IPS-15b (cell line): ENCODE data around the gene KIF3B.
A peak's percentile ranks its signal among the peaks of the same experiment; 100 is the strongest.
"Not testable (repeated sequence)": the region's sequence is repeated elsewhere in the genome, so short reads cannot be mapped to it uniquely, and the experiment has no call there.

ENCODE experiments used
- H3K27me3 ChIP-seq: one replicate; pipeline ENCODE4 v1.6.1; 2013; ENCODE audit warnings: low read length; ENCODE audit not compliant: control insufficient read depth, insufficient read depth
- H3K36me3 ChIP-seq: one replicate; pipeline ENCODE4 v1.6.1; 2013; ENCODE audit warnings: low read length; ENCODE audit not compliant: control insufficient read depth, insufficient read depth
- H3K4me1 ChIP-seq: one replicate; pipeline ENCODE4 v1.6.1; 2013; ENCODE audit warnings: mild to moderate bottlenecking, low read length; ENCODE audit not compliant: control insufficient read depth, insufficient read depth
- H3K4me3 ChIP-seq: one replicate; pipeline ENCODE4 v1.5.1; 2013; ENCODE audit warnings: low read depth, low read length
- H3K9ac ChIP-seq: one replicate; pipeline ENCODE4 v1.6.1; 2013; ENCODE audit warnings: low read depth, mild to moderate bottlenecking, low read length
- H3K9me3 ChIP-seq: one replicate; pipeline ENCODE4 v1.6.1; 2013; ENCODE audit warnings: mild to moderate bottlenecking, low read length; ENCODE audit not compliant: control insufficient read depth, insufficient read depth

The KIF3B gene

GRCh38 chr20:32355417-32355841 is 78.0 kb downstream of the KIF3B start:
- no peak overlapping the region for H3K4me3 ChIP-seq
- H3K9me3 ChIP-seq, result no peaks in the 10 kb centered on the region
- H3K4me1 ChIP-seq, result no peaks in the 10 kb centered on the region
- peaks cover 54% of the 10 kb centered on the region for H3K27me3 ChIP-seq
- no peaks in the 10 kb centered on the region for H3K36me3 ChIP-seq
- H3K9ac ChIP-seq, result no peak overlapping the region

- not testable (repeated sequence) for H3K4me3 ChIP-seq, H3K9me3 ChIP-seq, H3K36me3 ChIP-seq, H3K9ac ChIP-seq, H3K4me1 ChIP-seq
- H3K27me3 ChIP-seq, result peaks cover 58% of the 10 kb centered on the region
These were observed 78.6 kb downstream of the KIF3B start for GRCh38 chr20:32355907-32356621.

- no peak overlapping the region for H3K9ac ChIP-seq
- H3K9me3 ChIP-seq, result no peaks in the 10 kb centered on the region
- peak overlapping the region; percentile 83 for H3K4me3 ChIP-seq
- H3K36me3 ChIP-seq, result no peaks in the 10 kb centered on the region
- no peaks in the 10 kb centered on the region for H3K4me1 ChIP-seq
- H3K27me3 ChIP-seq, result peaks cover 65% of the 10 kb centered on the region
These were observed 79.3 kb downstream of the KIF3B start for GRCh38 chr20:32356622-32357374.

GRCh38 chr20:32357375-32357868 is 80.0 kb downstream of the KIF3B start:
- H3K9me3 ChIP-seq, result no peaks in the 10 kb centered on the region
- no peaks in the 10 kb centered on the region for H3K4me1 ChIP-seq
- no peaks in the 10 kb centered on the region for H3K36me3 ChIP-seq
- H3K4me3 ChIP-seq, result peak overlapping the region; percentile 83
- H3K9ac ChIP-seq, result no peak overlapping the region
- H3K27me3 ChIP-seq, result peaks cover 65% of the 10 kb centered on the region

GRCh38 chr20:32357869-32358631 is 80.6 kb downstream of the KIF3B start, which contains the start of gene ASXL1:
Gene ASXL1, plus strand, starts transcription at chr20:32358331. Its CDS starts 445 bp downstream, at chr20:32358776.
- Histone ChIP-seq H3K9me3 (no peaks in the 10 kb centered on the region), H3K36me3 (no peaks in the 10 kb centered on the region), H3K27me3 (peaks cover 71% of the 10 kb centered on the region), H3K4me3 (peak within 1 kb of the TSS; percentile 83), H3K9ac (peak within 1 kb of the TSS; percentile 32), H3K4me1 (no peaks in the 10 kb centered on the region)

- no peaks in the 10 kb centered on the region for H3K4me1 ChIP-seq
- H3K27me3 ChIP-seq, result peaks cover 76% of the 10 kb centered on the region
- H3K36me3 ChIP-seq, result no peaks in the 10 kb centered on the region
- H3K9me3 ChIP-seq, result no peaks in the 10 kb centered on the region
- no peak overlapping the region for H3K9ac ChIP-seq
- H3K4me3 ChIP-seq, result no peak overlapping the region
These were observed 81.1 kb downstream of the KIF3B start for GRCh38 chr20:32358632-32358882.

- no peaks in the 10 kb centered on the region for H3K9me3 ChIP-seq
- H3K4me3 ChIP-seq, result peak overlapping the region; percentile 59
- H3K4me1 ChIP-seq, result no peaks in the 10 kb centered on the region
These were observed 81.6 kb downstream of the KIF3B start for GRCh38 chr20:32358883-32359632.

GRCh38 chr20:32359633-32360332 is 82.3 kb downstream of the KIF3B start:
- Histone ChIP-seq H3K4me1 (no peaks in the 10 kb centered on the region), H3K27me3 (peaks cover 76% of the 10 kb centered on the region), H3K36me3 (no peaks in the 10 kb centered on the region), H3K9me3 (no peaks in the 10 kb centered on the region), H3K4me3 (peak overlapping the region; percentile 59), H3K9ac (no peak overlapping the region)

More at GRCh38 chr20:32358883-32359632, 81.6 kb downstream of the KIF3B start:
- Histone ChIP-seq H3K27me3 (peaks cover 77% of the 10 kb centered on the region), H3K9ac (no peak overlapping the region), H3K36me3 (no peaks in the 10 kb centered on the region)

- Histone ChIP-seq H3K9me3 (no peaks in the 10 kb centered on the region), H3K4me3 (no peak overlapping the region), H3K27me3 (peaks cover 76% of the 10 kb centered on the region), H3K4me1 (no peaks in the 10 kb centered on the region), H3K36me3 (no peaks in the 10 kb centered on the region), H3K9ac (no peak overlapping the region)
These were observed 82.8 kb downstream of the KIF3B start for GRCh38 chr20:32360333-32360634.

- no peak overlapping the region for H3K9ac ChIP-seq
- H3K36me3 ChIP-seq, result no peaks in the 10 kb centered on the region
- H3K27me3 ChIP-seq, result peaks cover 78% of the 10 kb centered on the region
- no peaks in the 10 kb centered on the region for H3K9me3 ChIP-seq
- no peaks in the 10 kb centered on the region for H3K4me1 ChIP-seq
- H3K4me3 ChIP-seq, result no peak overlapping the region
These were observed 85.5 kb downstream of the KIF3B start for GRCh38 chr20:32362901-32363364.

- Histone ChIP-seq H3K4me3 (no peak overlapping the region), H3K4me1 (no peaks in the 10 kb centered on the region), H3K9ac (no peak overlapping the region), H3K9me3 (no peaks in the 10 kb centered on the region), H3K36me3 (no peaks in the 10 kb centered on the region), H3K27me3 (peaks cover 79% of the 10 kb centered on the region)
These were observed 86.0 kb downstream of the KIF3B start for GRCh38 chr20:32363492-32363891.
